H9 (cell line): ENCODE measurements around the gene RPP14. TPM values are rescaled to one million over a fixed set of nuclear protein-coding genes. Genes with fewer than 3 reads are reported as not detected.

Experiments used
- DNase-seq: peaks from one replicate; pipeline ENCODE4 v3.0.0-alpha.2; 2017
- H2AFZ ChIP-seq: one replicate; pipeline ENCODE4 v1.6.1; 2013; ENCODE audit warnings: mild to moderate bottlenecking, low read length, control low read depth, moderate library complexity
- H2AK5ac ChIP-seq: 2 replicates; pipeline ENCODE4 v1.6.1; 2013; ENCODE audit warnings: low read length, control low read depth, mixed read lengths; ENCODE audit not compliant: insufficient read length
- H2BK120ac ChIP-seq: one replicate; pipeline ENCODE4 v1.6.1; 2013; ENCODE audit warnings: low read depth, mild to moderate bottlenecking, low read length, control low read depth, inconsistent platforms; ENCODE audit not compliant: poor library complexity, severe bottlenecking
- H2BK12ac ChIP-seq: 2 replicates; pipeline ENCODE4 v1.6.1; 2013; ENCODE audit warnings: low read length, control low read depth, mixed read lengths, low read depth; ENCODE audit not compliant: insufficient read length
- H2BK15ac ChIP-seq: 2 replicates; pipeline ENCODE4 v1.6.1; 2013; ENCODE audit warnings: low read depth, low read length, control low read depth
- H2BK20ac ChIP-seq: one replicate; pipeline ENCODE4 v1.6.1; 2013; ENCODE audit warnings: low read depth, mild to moderate bottlenecking, low read length, control low read depth, inconsistent platforms; ENCODE audit not compliant: poor library complexity, severe bottlenecking
- H2BK5ac ChIP-seq: 2 replicates; pipeline ENCODE4 v1.6.1; 2013; ENCODE audit warnings: low read length, control low read depth, mixed read lengths; ENCODE audit not compliant: insufficient read length
- H3K14ac ChIP-seq: 2 replicates; pipeline ENCODE4 v1.6.1; 2013; ENCODE audit warnings: low read length, control low read depth; ENCODE audit not compliant: insufficient read depth
- H3K18ac ChIP-seq: 2 replicates; pipeline ENCODE4 v1.6.1; 2013; ENCODE audit warnings: low read depth, mild to moderate bottlenecking, mixed read lengths, low read length, control low read depth; ENCODE audit not compliant: insufficient read length
- H3K23ac ChIP-seq: 2 replicates; pipeline ENCODE4 v1.6.1; 2013; ENCODE audit warnings: low read length, control low read depth, mixed read lengths, low read depth; ENCODE audit not compliant: insufficient read length
- H3K23me2 ChIP-seq: 2 replicates; pipeline ENCODE4 v1.6.1; 2013; ENCODE audit warnings: low read depth, mild to moderate bottlenecking, mixed read lengths, low read length, control low read depth; ENCODE audit not compliant: insufficient read length, poor library complexity, severe bottlenecking
- H3K27ac ChIP-seq: 2 replicates; pipeline ENCODE4 v1.5.1; 2013; ENCODE audit warnings: low read length, control low read depth, mixed read lengths, low read depth; ENCODE audit not compliant: insufficient read length
- H3K27me3 ChIP-seq: 2 replicates; pipeline ENCODE4 v1.6.1; 2013; ENCODE audit warnings: low read length, control low read depth, inconsistent platforms; ENCODE audit not compliant: insufficient read depth
- H3K4ac ChIP-seq: 2 replicates; pipeline ENCODE4 v1.6.1; 2013; ENCODE audit warnings: low read depth, mild to moderate bottlenecking, control low read depth, inconsistent platforms, low read length, moderate library complexity
- H3K4me1 ChIP-seq: 2 replicates; pipeline ENCODE4 v1.6.1; 2013; ENCODE audit warnings: low read length, control low read depth, inconsistent platforms; ENCODE audit not compliant: insufficient read depth
- H3K4me2 ChIP-seq: 2 replicates; pipeline ENCODE4 v1.6.1; 2013; ENCODE audit warnings: low read length, control low read depth, mixed read lengths; ENCODE audit not compliant: insufficient read length, insufficient read depth
- H3K56ac ChIP-seq: 2 replicates; pipeline ENCODE4 v1.6.1; 2013; ENCODE audit warnings: low read depth, mild to moderate bottlenecking, mixed read lengths, low read length, control low read depth; ENCODE audit not compliant: insufficient read length
- H3K79me1 ChIP-seq: 2 replicates; pipeline ENCODE4 v1.6.1; 2013; ENCODE audit warnings: low read depth, mild to moderate bottlenecking, moderate library complexity, low read length, control low read depth, inconsistent platforms; ENCODE audit not compliant: insufficient read depth, poor library complexity, severe bottlenecking
- H3K79me2 ChIP-seq: 2 replicates; pipeline ENCODE4 v1.6.1; 2013; ENCODE audit warnings: low read length, control low read depth, inconsistent platforms; ENCODE audit not compliant: insufficient read depth
- H3K9ac ChIP-seq: 2 replicates; pipeline ENCODE4 v1.6.1; 2013; ENCODE audit warnings: low read length, control low read depth, mixed read lengths; ENCODE audit not compliant: insufficient read length; ENCODE audit errors: extremely low read depth
- H3K9me3 ChIP-seq: one replicate; pipeline ENCODE4 v1.6.1; 2013; ENCODE audit warnings: low read depth, low read length, inconsistent platforms; ENCODE audit not compliant: control insufficient read depth
- H3T11ph ChIP-seq: one replicate; pipeline ENCODE4 v1.6.1; 2013; ENCODE audit warnings: mild to moderate bottlenecking, low read length, control low read depth, inconsistent platforms
- H4K20me1 ChIP-seq: one replicate; pipeline ENCODE4 v1.6.1; 2013; ENCODE audit not compliant: control insufficient read depth, insufficient read length, insufficient read depth
- H4K5ac ChIP-seq: 2 replicates; pipeline ENCODE4 v1.6.1; 2013; ENCODE audit warnings: low read depth, mild to moderate bottlenecking, mixed read lengths, low read length, control low read depth; ENCODE audit not compliant: insufficient read length
- H4K8ac ChIP-seq: replicated peaks from 2 replicates; pipeline ENCODE4 v1.6.1; 2013; ENCODE audit warnings: low read length, control low read depth, mixed read lengths, low read depth; ENCODE audit not compliant: insufficient read length
- H4K91ac ChIP-seq: 2 replicates; pipeline ENCODE4 v1.6.1; 2013; ENCODE audit warnings: low read depth, mild to moderate bottlenecking, moderate library complexity, mixed read lengths, low read length, control low read depth; ENCODE audit not compliant: insufficient read length
- H3K27ac Mint-ChIP-seq, 3 experiments: 2 replicates in 2 of 3; 3 replicates in 1 of 3; pipeline ENCODE4 v1.8.0; 2020 to 2021; ENCODE audit warnings: mixed read lengths in 3 of 3, mild to moderate bottlenecking in 1 of 3, moderate library complexity in 1 of 3
- H3K27me3 Mint-ChIP-seq: 2 replicates; pipeline ENCODE4 v1.8.0; 2021; ENCODE audit warnings: low read depth, mild to moderate bottlenecking, moderate library complexity, mixed read lengths
- H3K36me3 Mint-ChIP-seq, 3 experiments: 2 replicates in 2 of 3; 3 replicates in 1 of 3; pipeline ENCODE4 v1.8.0; 2020 to 2021; ENCODE audit warnings: low read depth in 3 of 3, mixed read lengths in 3 of 3; ENCODE audit not compliant: insufficient read depth in 1 of 3
- H3K4me1 Mint-ChIP-seq, 2 experiments: 2 replicates each; pipeline ENCODE4 v1.8.0; 2020; ENCODE audit warnings: mixed read lengths in 2 of 2
- H3K4me3 Mint-ChIP-seq, 2 experiments: 2 replicates in 1 of 2; 3 replicates in 1 of 2; pipeline ENCODE4 v1.8.0; 2020 to 2021; ENCODE audit warnings: mild to moderate bottlenecking in 2 of 2, mixed read lengths in 2 of 2, moderate library complexity in 1 of 2
- H3K9me3 Mint-ChIP-seq, 2 experiments: 2 replicates in 1 of 2; 3 replicates in 1 of 2; pipeline ENCODE4 v1.8.0; 2020; ENCODE audit warnings: mild to moderate bottlenecking in 2 of 2, mixed read lengths in 2 of 2, moderate library complexity in 1 of 2
- WGBS: extraction: QIAGEN DNeasy Blood & Tissue Kit; methylation state at CpG from one replicate; pipeline ENCODE4 v1.1.7; 2013; ENCODE audit warnings: missing lambda C conversion rate, low lambda C conversion rate, mixed read lengths; ENCODE audit not compliant: insufficient read length; ENCODE audit errors: extremely low coverage; 5-methylcytosine and 5-hydroxymethylcytosine counted together
- total RNA-seq: library from RNA; stranded (reverse); gene quantifications from 2 replicates; pipeline ENCODE4 v1.2.1, GENCODE V29; 2021
- TF ChIP-seq, protein P1 (sequence below): fragments of 200-600 bp; sonication (generic); conservative IDR thresholded peaks from 3 replicates; pipeline ENCODE4 v1.8.0; 2021; ENCODE audit warnings: antibody characterized with exemption, mild to moderate bottlenecking

Gene RPP14
- total RNA-seq, 1 experiment from 2014 or later: 23.9 TPM

DNA sequence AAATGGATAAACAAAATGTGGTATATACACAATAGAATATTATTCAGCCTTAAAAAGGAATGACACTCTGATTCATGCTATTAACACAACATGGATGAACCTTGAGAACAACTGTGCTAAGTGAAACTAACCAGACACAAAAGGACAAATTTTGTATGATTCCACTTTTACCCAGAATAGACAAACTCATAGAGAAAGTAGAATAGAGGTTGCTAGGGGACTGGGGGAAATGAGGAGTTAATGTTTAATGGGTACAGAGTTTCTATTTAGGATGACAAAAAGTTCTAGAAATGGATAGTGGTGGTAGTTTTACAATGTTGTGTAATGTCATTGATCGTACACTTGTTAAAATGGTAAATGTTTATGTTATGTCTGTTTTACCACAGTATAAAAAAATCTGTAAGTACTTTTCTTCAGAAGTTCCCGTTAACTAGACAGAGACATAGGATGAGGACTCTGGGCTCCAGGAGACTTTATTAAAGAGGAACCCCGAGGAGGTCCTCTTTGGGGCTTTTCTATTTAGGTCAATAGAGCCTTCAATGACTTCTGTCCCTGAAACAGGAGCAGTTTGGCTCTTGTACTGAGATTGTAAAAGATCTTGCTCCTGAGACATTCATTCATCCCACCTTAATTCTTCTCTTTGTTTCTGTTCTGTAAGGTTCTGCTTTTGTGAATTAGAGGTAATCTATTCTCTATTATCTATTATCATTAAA, 43.9 kb upstream of the RPP14 start:
- H3K79me1 ChIP-seq: no peaks in the 10 kb centered on the region
- no CpG with 5 or more reads among the region's 3 CpGs for WGBS
- H2BK120ac ChIP-seq: no peak overlapping the region
- H4K8ac ChIP-seq: no peak overlapping the region
- no peaks in the 10 kb centered on the region for H4K20me1 ChIP-seq
- Mint-ChIP-seq H3K36me3 (no peaks in the 10 kb centered on the region), H3K27ac (no peak overlapping the region), H3K4me3 (no peak overlapping the region), H3K4me1 (no peaks in the 10 kb centered on the region), H3K27me3 (no peaks in the 10 kb centered on the region; the same call in 1 of the 2 replicates), H3K9me3 (no peaks in the 10 kb centered on the region)
- H2AK5ac ChIP-seq: no peak overlapping the region
- DNase-seq: no peak
- H3T11ph ChIP-seq: no peak overlapping the region
- no peak overlapping the region for H3K23ac ChIP-seq
- no peak overlapping the region for H2AFZ ChIP-seq
- no peak overlapping the region for H2BK12ac ChIP-seq
- H3K4me2 ChIP-seq: no peak overlapping the region
- no peaks in the 10 kb centered on the region for H3K23me2 ChIP-seq
- H3K27me3 ChIP-seq: no peaks in the 10 kb centered on the region
- no peak overlapping the region for H3K56ac ChIP-seq
- H2BK5ac ChIP-seq: no peak overlapping the region
- H3K4me1 ChIP-seq: no peaks in the 10 kb centered on the region
- no peak overlapping the region for H3K14ac ChIP-seq
- H4K91ac ChIP-seq: no peak overlapping the region
- H2BK20ac ChIP-seq: no peak overlapping the region
- no peak overlapping the region for H4K5ac ChIP-seq
- H3K79me2 ChIP-seq: no peaks in the 10 kb centered on the region
- H3K18ac ChIP-seq: no peak overlapping the region
- H3K9me3 ChIP-seq: no peaks in the 10 kb centered on the region
- no peak overlapping the region for H3K9ac ChIP-seq
- H3K27ac ChIP-seq: no peak overlapping the region
- H3K4ac ChIP-seq: no peak overlapping the region
- no peak overlapping the region for H2BK15ac ChIP-seq
- TF ChIP-seq, protein P1, sequence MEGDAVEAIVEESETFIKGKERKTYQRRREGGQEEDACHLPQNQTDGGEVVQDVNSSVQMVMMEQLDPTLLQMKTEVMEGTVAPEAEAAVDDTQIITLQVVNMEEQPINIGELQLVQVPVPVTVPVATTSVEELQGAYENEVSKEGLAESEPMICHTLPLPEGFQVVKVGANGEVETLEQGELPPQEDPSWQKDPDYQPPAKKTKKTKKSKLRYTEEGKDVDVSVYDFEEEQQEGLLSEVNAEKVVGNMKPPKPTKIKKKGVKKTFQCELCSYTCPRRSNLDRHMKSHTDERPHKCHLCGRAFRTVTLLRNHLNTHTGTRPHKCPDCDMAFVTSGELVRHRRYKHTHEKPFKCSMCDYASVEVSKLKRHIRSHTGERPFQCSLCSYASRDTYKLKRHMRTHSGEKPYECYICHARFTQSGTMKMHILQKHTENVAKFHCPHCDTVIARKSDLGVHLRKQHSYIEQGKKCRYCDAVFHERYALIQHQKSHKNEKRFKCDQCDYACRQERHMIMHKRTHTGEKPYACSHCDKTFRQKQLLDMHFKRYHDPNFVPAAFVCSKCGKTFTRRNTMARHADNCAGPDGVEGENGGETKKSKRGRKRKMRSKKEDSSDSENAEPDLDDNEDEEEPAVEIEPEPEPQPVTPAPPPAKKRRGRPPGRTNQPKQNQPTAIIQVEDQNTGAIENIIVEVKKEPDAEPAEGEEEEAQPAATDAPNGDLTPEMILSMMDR: no peak
